Measurements from ENCODE around the gene ZCCHC18.
"Not testable (repeated sequence)": the region's sequence is repeated elsewhere in the genome, so short reads cannot be mapped to it uniquely, and the experiment has no call there.

ZCCHC18 gene

GRCh38 chrX:104105330-104106262 lies 6.7 kb upstream of the ZCCHC18 start:
- no peak overlapping the region for H2AFZ ChIP-seq (ENCODE audit: low read length)
- H3K4me1 ChIP-seq (ENCODE audit: insufficient read depth, low read length, severe bottlenecking): no peaks in the 10 kb centered on the region
- H3K4me3 ChIP-seq (ENCODE audit: low read depth, low read length, poor library complexity, severe bottlenecking): no peak overlapping the region
- no peak overlapping the region for H3K27ac ChIP-seq (ENCODE audit: low read depth, low read length, poor library complexity, severe bottlenecking)
- no peaks in the 10 kb centered on the region for H3K27me3 ChIP-seq (ENCODE audit: insufficient read depth, low read length)
- no peaks in the 10 kb centered on the region for H3K9me3 ChIP-seq (ENCODE audit: low read length)
- H3K9ac ChIP-seq (ENCODE audit: low read length): no peak overlapping the region
- H4K20me1 ChIP-seq (ENCODE audit: insufficient read depth, low read length): no peaks in the 10 kb centered on the region
- no peaks in the 10 kb centered on the region for H3K36me3 ChIP-seq (ENCODE audit: insufficient read depth, low read length)
- H3F3A ChIP-seq (ENCODE audit: insufficient read depth, low read length): no peaks in the 10 kb centered on the region
- H3K9me2 ChIP-seq (ENCODE audit: low read depth, low read length): no peaks in the 10 kb centered on the region
- TF ChIP-seq EZH2 (IDR thresholded peaks at IDR 0.05; ENCODE audit: borderline replicate concordance, low read length): no peak
- TF ChIP-seq, protein P1, sequence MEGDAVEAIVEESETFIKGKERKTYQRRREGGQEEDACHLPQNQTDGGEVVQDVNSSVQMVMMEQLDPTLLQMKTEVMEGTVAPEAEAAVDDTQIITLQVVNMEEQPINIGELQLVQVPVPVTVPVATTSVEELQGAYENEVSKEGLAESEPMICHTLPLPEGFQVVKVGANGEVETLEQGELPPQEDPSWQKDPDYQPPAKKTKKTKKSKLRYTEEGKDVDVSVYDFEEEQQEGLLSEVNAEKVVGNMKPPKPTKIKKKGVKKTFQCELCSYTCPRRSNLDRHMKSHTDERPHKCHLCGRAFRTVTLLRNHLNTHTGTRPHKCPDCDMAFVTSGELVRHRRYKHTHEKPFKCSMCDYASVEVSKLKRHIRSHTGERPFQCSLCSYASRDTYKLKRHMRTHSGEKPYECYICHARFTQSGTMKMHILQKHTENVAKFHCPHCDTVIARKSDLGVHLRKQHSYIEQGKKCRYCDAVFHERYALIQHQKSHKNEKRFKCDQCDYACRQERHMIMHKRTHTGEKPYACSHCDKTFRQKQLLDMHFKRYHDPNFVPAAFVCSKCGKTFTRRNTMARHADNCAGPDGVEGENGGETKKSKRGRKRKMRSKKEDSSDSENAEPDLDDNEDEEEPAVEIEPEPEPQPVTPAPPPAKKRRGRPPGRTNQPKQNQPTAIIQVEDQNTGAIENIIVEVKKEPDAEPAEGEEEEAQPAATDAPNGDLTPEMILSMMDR (IDR thresholded peaks at IDR 0.05; ENCODE audit: low read length): no peak
- no peaks in the 10 kb centered on the region for H3K79me2 ChIP-seq (ENCODE audit: insufficient read depth, low read length)
- H3K4me2 ChIP-seq (ENCODE audit: low read length): no peak overlapping the region

- no peaks in the 10 kb centered on the region for H3F3A ChIP-seq (ENCODE audit: insufficient read depth, low read length)
- H2AFZ ChIP-seq (ENCODE audit: low read length): no peak overlapping the region
- H3K4me3 ChIP-seq (ENCODE audit: low read depth, low read length, poor library complexity, severe bottlenecking): no peak overlapping the region
- no peaks in the 10 kb centered on the region for H3K79me2 ChIP-seq (ENCODE audit: insufficient read depth, low read length)
- no peaks in the 10 kb centered on the region for H3K9me3 ChIP-seq (ENCODE audit: low read length)
- TF ChIP-seq, protein P1 (IDR thresholded peaks at IDR 0.05; ENCODE audit: low read length): no peak
- no peak for TF ChIP-seq EZH2 (IDR thresholded peaks at IDR 0.05; ENCODE audit: borderline replicate concordance, low read length)
- no peaks in the 10 kb centered on the region for H4K20me1 ChIP-seq (ENCODE audit: insufficient read depth, low read length)
- H3K4me1 ChIP-seq (ENCODE audit: insufficient read depth, low read length, severe bottlenecking): no peaks in the 10 kb centered on the region
- no peak overlapping the region for H3K4me2 ChIP-seq (ENCODE audit: low read length)
- H3K27me3 ChIP-seq (ENCODE audit: insufficient read depth, low read length): no peaks in the 10 kb centered on the region
- no peak overlapping the region for H3K27ac ChIP-seq (ENCODE audit: low read depth, low read length, poor library complexity, severe bottlenecking)
- H3K36me3 ChIP-seq (ENCODE audit: insufficient read depth, low read length): no peaks in the 10 kb centered on the region
- no peaks in the 10 kb centered on the region for H3K9me2 ChIP-seq (ENCODE audit: low read depth, low read length)
- H3K9ac ChIP-seq (ENCODE audit: low read length): no peak overlapping the region
Observed at GRCh38 chrX:104108955-104109354, 3.4 kb upstream of the ZCCHC18 start.

GRCh38 chrX:104110491-104111240 lies 1.7 kb upstream of the ZCCHC18 start:
- not testable (repeated sequence) for H3K4me3 ChIP-seq (ENCODE audit: low read depth, low read length, poor library complexity, severe bottlenecking); H3K36me3 ChIP-seq (ENCODE audit: insufficient read depth, low read length); H3K79me2 ChIP-seq (ENCODE audit: insufficient read depth, low read length); H4K20me1 ChIP-seq (ENCODE audit: insufficient read depth, low read length); H3K9me2 ChIP-seq (ENCODE audit: low read depth, low read length); H3K27ac ChIP-seq (ENCODE audit: low read depth, low read length, poor library complexity, severe bottlenecking); H3K9me3 ChIP-seq (ENCODE audit: low read length); H3K4me1 ChIP-seq (ENCODE audit: insufficient read depth, low read length, severe bottlenecking); H3K27me3 ChIP-seq (ENCODE audit: insufficient read depth, low read length); H2AFZ ChIP-seq (ENCODE audit: low read length); H3K4me2 ChIP-seq (ENCODE audit: low read length); H3F3A ChIP-seq (ENCODE audit: insufficient read depth, low read length); H3K9ac ChIP-seq (ENCODE audit: low read length)

Measured in OCI-LY1 (cell line).